HG03108 (cell line): Measurements from ENCODE around the gene RAD23B.
A peak's percentile ranks its signal among the peaks of the same experiment; 100 is the strongest.

Experiments used
- ATAC-seq: cut with Tn5 transposase; IDR thresholded peaks from one replicate; pipeline ENCODE4 v1.9.1; 2021; ENCODE audit warnings: moderate library complexity; ENCODE audit not compliant: unreplicated experiment

The RAD23B gene

DNA sequence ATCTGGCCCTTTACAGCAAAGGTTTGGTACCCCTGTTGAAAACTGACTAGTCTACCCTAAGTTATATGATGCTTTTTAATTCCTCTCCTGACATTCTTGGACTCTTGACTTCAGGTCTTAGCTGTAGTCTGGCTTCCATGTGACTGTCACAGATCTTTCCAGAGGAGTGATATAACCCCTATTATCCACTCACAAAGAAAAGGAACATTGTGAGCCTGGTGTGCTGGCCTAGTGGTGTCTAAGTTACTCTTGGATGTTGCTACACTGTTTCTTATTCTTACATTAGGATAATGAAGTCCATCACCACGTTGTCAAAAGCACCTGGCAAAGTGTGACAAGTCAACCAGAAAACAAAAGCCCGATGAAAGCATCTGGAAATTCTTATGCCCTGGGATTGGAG is 49.8 kb downstream of the RAD23B start:
- no peak for ATAC-seq

- ATAC-seq = no peak
Observed at GRCh38 chr9:107333363-107333762, 50.3 kb downstream of the RAD23B start.

- ATAC-seq = no peak
Observed at GRCh38 chr9:107334103-107334776, 51.2 kb downstream of the RAD23B start.

DNA sequence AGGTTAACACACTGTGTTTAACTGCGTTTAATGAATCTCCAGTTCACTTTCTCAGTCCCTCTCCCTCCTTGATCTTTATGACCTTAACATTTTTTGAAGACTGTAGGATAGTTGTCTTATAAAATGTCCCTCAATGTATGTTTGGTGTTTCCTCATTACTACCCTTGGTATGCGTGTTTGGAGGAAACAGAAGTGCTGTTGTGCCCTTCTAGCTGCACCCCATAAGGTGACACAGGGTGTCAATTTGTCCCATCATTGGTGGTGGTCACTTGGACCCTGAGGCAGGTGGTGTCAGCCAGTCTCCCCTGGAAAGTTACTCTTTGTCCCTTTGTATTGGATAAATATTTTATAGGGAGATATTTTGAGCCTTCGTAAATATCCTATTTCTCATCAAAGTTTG is 52.3 kb downstream of the RAD23B start:
- ATAC-seq = no peak

- no peak for ATAC-seq
Observed at GRCh38 chr9:107336718-107337360, 53.8 kb downstream of the RAD23B start.

DNA sequence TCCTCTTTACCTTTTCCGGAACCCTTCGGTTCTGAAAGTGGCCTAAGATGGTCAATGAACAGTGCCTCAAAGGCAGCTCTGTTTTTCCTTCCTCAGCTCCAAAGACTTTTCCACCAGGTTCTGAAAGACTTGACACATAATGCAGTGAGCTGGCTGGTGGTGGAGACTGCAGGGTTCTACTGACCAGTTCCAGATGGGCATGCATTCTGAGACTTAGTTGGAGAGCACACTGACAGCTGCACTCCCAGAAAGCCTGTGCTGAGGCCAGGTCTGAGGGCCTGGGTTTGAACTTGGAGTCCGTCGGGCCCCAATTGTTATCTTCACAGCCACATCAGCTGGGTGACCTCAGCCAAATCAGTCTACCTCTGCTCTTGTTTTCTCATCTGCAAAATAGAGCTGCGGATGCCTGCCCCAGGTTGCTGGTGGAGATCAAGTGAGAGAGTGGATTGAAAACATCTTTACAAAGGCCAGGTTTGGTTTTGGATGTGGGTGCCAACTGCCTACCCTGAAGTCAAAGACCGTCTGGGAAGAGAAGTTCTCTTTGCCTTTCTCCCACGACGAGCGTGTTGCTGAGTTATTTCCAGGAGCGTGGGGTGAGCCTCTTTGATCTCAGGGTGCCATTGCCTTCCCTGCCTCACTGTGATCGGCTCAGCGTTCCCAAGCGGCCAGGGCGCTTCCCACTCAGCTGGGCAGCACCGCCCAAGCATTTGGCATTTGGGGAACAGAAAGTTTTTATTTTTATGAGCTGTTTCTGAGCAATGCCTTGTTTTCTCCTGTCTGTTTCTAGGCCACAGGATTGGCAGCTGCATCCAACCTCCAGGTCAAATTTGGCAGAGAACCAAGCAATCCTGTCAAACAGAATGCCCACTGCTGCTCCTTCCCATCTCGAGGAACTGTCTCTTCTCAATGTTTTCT is 54.9 kb downstream of the RAD23B start:
- ATAC-seq = no peak

DNA sequence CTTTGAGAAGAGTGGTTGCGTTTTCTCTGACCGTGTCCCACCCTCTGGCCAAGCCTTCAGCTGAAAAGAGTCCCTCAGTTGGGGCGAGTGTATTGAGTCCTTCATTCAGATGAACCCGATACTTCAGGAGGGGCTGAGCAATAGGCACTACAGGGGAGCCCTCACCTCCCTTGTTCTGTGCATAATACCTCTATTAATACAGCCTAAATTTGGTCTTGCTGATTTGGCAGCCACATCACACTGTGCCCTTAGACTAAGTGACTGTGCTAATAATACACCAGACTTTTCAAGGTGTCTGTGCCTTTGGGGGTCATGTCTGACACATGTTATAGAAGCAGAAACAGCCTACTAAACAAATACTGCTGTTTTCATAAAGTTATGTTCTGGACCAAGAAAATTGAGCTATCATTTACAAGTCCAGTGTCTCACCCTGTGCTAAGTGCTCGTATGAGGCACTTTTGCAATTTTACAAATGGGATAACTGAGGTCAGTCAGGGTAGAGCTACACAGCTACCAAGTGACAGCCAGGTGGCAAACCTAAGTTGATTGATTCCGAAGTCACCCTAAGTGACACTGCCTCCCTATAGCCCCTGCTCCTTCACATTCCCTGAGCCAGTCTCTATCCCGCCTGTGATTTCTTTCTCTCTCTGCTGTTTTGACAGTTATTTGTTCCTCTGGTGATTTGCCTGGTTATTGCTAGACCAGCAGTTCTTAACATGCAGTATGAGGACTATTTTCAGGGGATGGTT is 56.0 kb downstream of the RAD23B start:
- no peak for ATAC-seq

- peak; percentile 77 for ATAC-seq
Observed at GRCh38 chr9:107340920-107341632, 58.0 kb downstream of the RAD23B start.

- ATAC-seq = no peak
Observed at GRCh38 chr9:107342476-107343161, 59.5 kb downstream of the RAD23B start.

GRCh38 chr9:107345327-107345726 is 62.2 kb downstream of the RAD23B start:
- no peak for ATAC-seq

GRCh38 chr9:107348836-107349235 is 65.8 kb downstream of the RAD23B start:
- ATAC-seq = no peak

DNA sequence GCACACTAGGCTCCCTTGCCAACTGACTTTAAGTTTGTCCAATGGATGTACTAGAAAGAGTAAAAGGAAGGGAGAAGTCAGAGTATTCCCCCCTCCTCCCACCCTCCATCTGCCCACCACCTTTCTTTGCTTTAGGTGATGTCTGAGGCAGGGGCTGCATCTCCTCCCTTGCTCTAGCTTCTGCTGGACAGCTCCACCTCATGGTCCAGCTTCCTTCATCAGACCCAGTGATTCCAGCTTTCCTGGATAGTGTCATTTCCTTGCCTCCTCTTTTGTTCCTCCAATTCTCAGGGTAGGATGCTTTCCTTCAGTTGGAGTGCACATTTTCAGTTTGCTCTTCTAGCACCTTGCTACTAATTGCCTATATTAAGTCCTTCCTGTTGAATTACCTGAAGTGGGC is 67.4 kb downstream of the RAD23B start:
- ATAC-seq = no peak

DNA sequence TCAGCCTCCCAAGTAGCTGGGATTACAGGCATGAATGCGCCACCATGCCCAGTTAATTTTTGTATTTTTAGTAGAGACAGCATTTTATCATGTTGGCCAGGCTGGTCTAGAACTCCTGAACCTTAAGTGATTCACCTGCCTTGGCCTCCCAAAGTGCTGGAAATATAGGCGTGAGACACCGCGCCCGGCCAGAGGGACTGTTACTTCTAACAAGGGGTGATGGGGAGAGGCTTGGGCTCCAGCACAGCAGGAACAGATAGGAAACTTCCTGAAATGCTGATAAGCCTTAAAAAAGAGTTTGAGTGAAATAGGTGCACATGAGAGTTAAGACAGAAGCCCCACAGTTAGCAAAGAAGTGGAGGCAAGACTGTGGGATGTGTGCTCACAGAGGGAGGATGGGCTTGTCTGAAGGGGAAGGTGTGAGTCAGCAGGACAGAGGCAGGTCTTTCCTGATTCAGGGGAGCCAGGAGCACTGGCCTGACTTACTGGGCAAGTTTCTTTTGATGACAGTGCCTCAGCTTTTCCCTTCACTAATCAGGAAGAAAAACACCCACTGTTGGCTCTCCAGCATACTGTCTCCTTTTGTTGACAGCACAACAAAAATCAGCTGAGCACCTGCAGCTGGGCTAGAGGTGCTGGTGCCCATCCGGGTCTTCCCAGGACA is 68.4 kb downstream of the RAD23B start:
- no peak for ATAC-seq

DNA sequence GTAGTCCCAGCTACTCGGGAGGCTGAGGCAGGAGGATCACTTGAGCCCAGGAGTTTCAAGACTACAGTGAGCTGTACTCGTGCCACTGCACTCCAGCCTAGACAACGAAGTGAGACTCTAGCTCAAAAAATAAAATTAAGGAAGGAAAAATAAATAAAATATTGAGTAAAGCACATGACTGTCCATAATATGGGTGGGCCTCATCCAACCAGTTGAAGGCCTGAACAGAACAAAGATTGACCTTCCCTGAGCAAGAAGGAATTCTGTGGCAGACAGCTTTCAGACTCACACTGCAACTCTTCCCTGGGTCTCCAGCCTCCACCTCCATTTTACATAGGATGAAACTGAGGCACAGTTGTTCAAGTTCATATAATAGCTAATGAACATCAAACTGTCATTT is 72.3 kb downstream of the RAD23B start:
- ATAC-seq = no peak

GRCh38 chr9:107358986-107359385 is 75.9 kb downstream of the RAD23B start:
- no peak for ATAC-seq

DNA sequence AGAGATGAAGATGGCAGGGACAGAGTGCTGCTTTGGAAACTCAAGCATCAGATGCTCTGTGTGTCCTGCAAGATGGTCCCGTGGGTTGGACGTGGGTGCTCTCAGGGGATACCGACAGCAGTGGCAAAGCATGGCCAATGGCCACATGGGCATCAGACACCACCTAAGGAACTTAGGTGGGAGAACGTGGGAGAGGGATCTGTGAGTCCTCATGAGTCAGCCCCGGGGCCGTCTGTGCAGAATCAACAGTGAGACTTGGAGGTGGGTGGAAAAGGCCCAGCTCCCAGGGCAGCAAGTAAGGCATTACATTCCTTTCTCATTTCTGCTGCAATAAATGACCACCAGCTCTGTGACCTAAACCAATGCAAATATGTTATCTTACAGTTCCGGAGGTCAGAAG is 77.0 kb downstream of the RAD23B start:
- ATAC-seq = no peak

DNA sequence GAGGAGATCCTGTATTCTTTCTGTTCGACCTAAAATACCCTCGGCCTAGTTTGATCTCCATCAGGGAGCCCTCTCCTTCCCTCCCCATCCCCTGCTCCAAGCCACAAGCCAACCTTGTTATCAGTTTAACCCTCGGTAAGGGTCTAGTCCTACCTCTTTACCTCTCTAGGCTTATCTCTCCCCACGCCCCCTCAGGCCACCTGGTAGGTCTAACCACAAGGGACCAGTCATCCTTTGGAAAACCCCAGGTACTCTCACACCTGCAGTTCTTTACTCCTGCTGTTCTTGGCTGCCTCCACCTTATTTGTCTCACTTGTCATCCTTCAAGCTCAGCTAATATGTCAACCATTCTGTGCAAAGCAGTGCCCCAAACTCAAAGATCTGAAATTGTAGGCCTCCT is 78.7 kb downstream of the RAD23B start:
- no peak for ATAC-seq

DNA sequence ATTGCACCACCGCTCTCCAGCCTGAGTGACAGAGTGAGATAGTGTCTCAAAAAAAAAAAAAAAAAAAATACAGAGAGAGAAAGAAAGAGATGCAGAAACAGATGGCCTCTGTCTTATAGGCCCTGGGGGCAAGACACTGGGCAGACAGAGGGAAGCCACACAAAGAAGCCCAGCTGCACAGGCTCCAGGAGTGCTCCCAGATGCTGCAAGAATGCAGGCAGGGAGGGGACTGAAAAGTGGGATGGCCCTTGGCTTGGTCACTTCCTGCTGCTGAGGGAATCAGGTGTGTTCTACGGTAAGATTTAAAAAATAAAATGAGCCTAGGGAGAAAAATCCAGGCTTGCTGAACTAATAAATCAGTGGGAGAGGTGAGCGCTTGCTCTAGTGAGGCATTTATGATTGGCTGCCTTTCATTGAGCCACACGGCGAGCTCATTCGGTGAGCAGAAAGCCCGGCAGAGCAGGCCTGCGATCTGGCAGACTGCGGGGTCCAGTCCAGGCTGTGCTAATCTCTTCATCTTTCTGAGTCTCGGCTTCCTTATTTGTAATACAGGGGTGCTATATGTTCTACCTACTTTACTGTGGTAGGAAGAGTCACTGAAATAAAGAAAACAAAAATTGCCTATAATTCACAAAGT is 80.6 kb downstream of the RAD23B start:
- no peak for ATAC-seq
